ENCODE measurements around the gene ZDHHC11B. TPM values are rescaled to one million over a fixed set of nuclear protein-coding genes. Genes with fewer than 3 reads are reported as not detected.
"Not testable (repeated sequence)": the region's sequence is repeated elsewhere in the genome, so short reads cannot be mapped to it uniquely, and the experiment has no call there.

The ZDHHC11B gene
- polyA plus RNA-seq, 1 donor = 15.7 TPM

DNA sequence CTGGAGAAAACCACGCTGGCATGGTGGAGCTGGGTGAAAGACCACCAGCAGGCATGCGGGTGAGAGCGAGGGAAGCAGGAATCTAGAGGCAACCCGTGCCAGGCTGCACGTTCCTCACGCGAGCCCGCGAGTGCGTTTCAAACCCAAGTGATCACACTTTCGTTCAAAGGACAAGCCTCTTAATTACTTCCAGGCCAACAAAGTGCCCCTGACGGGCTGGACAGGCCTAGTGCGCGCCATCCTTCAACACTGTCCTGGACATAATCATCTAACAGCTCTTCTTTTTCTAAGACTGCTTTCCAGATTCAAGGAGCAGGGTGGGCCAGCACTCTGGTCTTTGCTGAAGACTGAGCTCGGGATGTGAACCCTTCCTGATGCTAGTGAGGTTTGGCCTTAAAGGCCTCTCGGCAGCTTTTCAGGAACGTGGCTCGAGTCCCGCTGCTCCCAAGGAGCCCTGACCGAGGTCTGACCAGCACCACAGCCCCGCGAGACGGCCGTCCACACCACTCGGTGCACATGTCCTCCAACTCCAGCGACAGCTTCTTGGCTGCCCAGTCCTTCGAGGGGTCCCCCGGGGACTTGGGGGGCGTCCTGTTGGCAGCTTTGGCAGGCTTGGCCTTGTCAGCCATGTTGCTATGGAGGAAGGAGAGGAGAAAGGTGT is 14.9 kb downstream of the ZDHHC11B start:
- DNase-seq (ENCODE audit: low read depth) = not testable (repeated sequence)

DNA sequence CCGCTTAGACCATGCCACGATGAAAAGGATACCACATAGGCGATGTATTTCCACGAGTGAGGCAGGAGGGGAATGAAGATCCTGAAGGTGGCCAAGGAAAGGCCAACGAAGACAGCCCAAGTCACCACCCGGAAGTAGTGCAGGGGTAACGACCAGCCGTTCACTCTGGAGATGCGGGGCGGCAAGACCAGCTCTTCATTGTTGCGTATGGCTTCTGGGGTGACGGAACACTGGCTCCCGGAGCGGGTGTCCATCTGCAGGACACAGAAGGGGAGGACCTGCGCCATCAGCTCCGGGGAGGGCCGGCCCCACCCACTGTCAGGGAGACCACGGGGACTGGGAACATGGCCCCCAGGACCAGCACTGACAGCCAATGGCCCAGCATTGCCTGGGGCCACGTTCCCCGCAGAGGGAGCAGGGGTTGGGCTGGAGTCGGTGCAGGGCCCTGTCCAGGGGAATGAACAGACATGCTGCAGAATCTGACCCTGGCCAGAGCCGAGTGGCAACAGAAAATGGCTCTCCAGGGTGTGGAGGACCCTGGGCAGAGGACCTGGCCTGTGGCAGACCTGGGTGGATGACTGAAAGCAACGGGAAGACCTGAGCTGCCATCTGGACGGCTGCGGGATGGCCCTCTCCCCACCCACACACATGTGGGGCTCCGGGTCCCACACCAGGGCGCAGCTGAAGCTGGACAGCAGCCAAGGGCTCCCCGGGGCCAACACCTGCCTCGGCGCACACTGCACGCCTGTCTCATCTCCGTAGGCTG is 17.7 kb downstream of the ZDHHC11B start:
- DNase-seq (ENCODE audit: low read depth) = no peak

GRCh38 chr5:765948-766631 is 18.4 kb downstream of the ZDHHC11B start:
- DNase-seq (ENCODE audit: low read depth) = no peak

DNA sequence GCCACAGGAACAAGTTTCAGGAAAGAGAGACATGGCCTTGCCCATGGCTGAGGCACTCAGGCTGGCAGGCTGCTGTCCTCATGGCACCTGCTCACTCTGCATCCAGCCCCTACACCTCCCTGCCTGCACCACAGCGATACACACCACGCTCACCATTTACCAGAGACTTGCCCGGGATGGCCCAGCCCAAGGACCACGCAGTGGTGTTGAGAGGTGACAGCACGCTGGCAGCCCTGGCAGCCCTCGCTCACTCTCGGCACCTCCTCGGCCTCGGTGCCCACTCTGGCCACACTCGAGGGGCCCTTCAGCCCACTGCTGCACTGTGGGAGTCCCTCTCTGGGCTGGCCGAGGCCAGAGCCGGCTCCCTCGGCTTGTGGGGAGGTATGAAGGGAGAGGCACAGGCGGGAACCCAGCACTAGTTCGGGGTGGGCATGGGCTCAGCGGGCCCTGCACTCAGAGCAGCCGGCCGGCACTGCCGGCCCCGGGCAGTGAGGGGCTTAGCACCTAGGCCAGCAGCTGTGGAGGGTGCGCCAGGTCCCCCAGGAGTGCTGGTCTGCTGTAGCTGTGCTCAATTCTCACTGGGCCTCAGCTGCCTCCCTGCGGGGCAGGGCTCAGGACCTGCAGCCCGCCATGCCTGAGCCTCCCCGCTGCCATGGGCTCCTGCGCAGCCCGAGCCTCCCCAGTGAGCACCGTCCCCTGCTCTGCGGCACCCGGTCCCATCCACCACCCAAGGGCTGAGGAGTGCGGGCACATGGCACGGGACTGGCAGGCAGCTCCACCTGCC is 20.3 kb downstream of the ZDHHC11B start:
- no peak for DNase-seq (ENCODE audit: low read depth)

GRCh38 chr5:763397-763796 is 21.1 kb downstream of the ZDHHC11B start:
- DNase-seq (ENCODE audit: low read depth) = no peak

- DNase-seq (ENCODE audit: low read depth) = not testable (repeated sequence)
These were observed 21.5 kb downstream of the ZDHHC11B start for GRCh38 chr5:762996-763395.

- no peak for DNase-seq (ENCODE audit: low read depth)
These were observed 22.4 kb downstream of the ZDHHC11B start for GRCh38 chr5:761854-762710.

DNA sequence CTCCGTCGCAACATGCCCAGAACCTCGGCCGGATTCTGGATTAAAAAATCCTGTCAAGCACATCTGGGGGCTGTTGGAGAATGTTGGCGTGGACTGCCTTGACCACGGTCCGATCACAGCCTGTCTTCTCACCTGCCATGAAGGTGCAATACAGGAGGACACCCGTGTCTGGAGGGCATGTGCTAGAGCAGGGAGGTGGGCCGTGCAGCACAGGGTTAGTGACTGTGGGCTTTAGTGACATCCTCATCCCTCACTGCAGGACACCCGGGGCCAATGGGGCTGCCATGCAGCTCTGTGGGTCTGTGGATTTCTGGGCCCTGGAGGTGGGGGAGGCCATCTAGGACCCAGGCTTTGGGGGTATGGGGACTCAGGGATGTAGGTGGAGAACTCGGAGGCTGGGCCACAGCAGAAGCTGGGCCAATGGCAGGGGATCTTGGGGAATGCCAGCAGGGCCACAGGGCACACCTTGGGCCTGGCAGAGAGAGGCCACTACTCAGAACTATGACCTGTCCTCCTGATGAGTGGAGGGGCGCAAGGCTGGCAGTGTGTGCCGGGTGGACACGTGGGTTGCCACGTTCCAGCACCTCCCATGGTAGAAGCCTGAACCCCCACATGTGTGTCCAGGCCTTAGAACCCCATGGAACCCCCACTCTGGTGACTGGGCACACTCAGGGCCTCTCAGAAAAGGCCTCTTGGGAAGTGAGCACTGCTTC is 23.3 kb downstream of the ZDHHC11B start:
- DNase-seq (ENCODE audit: low read depth) = no peak

GRCh38 chr5:760363-761058 is 24.0 kb downstream of the ZDHHC11B start:
- no peak for DNase-seq (ENCODE audit: low read depth)

- DNase-seq (ENCODE audit: low read depth) = no peak
These were observed 24.7 kb downstream of the ZDHHC11B start for GRCh38 chr5:759781-760362.

- DNase-seq (ENCODE audit: low read depth) = peak; percentile 57
These were observed 25.3 kb downstream of the ZDHHC11B start for GRCh38 chr5:759111-759751.

GRCh38 chr5:758698-759053 is 25.9 kb downstream of the ZDHHC11B start:
- no peak for DNase-seq (ENCODE audit: low read depth)

DNA sequence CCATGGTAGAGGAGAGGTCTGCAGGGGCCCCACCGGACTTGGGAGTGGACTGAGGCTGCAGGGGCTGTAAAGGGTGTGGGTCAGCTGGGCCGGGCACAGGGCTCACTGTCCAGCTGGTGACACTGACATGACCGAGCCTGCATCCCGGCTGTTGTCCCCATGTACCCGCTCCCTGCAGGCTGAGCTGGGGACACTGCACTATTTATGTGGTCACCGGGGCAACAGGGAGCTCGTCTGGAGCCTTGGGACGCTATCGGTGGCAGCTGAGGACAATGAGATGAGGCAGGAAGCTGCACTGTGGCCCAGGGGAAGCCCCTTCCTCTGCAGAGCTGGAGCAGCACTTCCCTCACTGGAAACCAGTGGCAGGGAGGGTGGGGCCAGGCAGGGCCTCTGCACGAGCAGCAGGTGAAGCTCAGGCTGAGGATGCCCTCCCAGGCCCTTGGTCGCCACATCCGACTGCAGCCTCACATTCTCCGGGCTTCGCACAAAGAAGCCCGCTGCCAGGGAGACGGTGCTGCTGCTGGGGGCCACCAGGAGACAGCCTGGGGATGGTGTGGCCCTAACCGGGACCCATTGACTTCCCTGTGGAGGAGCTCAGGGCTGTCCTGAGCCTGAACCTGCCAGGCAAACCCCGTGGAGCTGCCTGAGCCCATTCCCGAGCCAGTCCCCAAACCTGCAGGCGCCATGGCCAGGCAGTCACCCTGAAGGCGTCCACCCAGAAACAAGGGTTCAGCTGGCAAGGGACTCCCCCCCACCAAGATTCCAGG is 26.4 kb downstream of the ZDHHC11B start:
- DNase-seq (ENCODE audit: low read depth) = no peak

- DNase-seq (ENCODE audit: low read depth) = no peak
These were observed 27.1 kb downstream of the ZDHHC11B start for GRCh38 chr5:757346-757930.

GRCh38 chr5:756865-757345 is 27.6 kb downstream of the ZDHHC11B start:
- DNase-seq (ENCODE audit: low read depth) = no peak

- no peak for DNase-seq (ENCODE audit: low read depth)
These were observed 28.4 kb downstream of the ZDHHC11B start for GRCh38 chr5:756171-756570.

DNA sequence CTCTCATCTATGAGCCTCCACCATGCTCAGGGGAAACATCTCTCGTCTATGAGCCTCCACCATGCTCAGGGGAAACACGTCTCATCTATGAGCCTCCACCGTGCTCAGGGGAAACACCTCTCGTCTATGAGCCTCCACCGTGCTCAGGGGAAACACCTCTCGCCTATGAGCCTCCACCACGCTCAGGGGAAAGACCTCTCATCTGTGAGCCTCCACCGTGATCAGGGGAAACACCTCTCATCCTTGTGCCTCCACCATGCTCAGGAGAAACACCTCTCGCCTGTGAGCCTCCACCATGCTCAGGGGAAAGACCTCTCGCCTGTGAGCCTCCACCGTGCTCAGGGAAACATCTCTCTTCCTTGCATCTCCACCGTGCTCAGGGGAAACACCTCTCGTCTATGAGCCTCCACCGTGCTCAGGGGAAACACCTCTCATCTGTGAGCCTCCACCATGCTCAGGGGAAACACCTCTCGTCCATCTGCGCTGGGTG is 30.3 kb downstream of the ZDHHC11B start:
- not testable (repeated sequence) for DNase-seq (ENCODE audit: low read depth)

Measured in forelimb muscle (tissue), 1 donor.